Umbilical cord (tissue), 2 donors: Measurements from ENCODE around the gene VSTM2B. TPM values are rescaled to one million over a fixed set of nuclear protein-coding genes. Genes with fewer than 3 reads are reported as not detected.

ENCODE experiments used
- DNase-seq: peaks from one replicate; pipeline ENCODE4 v3.0.0-alpha.2; 2015; ENCODE audit warnings: low spot score
- total RNA-seq: library from RNA; depleted of rRNA; stranded (reverse); fragments of >200 nt; gene quantifications from one replicate; pipeline ENCODE4 v1.2.3, GENCODE V29; 2014; ENCODE audit warnings: low replicate concordance; ENCODE audit not compliant: insufficient read depth

VSTM2B gene
- total RNA-seq, 1 donor from 2014 or later, result not detected

DNA sequence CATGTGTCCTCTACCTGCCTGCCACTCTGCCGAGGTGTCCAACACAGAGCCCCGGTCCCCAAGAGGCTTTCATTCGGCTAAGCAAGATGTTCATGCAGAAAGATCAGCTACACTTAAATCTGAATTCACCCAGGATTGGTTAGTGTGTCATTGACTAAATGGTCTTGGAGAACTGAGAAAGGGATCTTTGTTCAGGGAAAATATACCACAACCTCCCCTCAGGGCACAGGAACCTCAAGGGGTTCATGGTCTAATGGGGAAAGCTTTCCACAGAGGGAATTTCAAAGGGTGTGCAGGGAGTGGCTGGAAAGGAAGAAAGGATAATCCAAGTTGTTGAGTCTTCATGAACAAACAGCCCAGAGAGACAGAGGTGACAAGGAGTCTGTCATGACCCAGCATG lies 65.9 kb downstream of the VSTM2B start:
- no peak for DNase-seq

DNA sequence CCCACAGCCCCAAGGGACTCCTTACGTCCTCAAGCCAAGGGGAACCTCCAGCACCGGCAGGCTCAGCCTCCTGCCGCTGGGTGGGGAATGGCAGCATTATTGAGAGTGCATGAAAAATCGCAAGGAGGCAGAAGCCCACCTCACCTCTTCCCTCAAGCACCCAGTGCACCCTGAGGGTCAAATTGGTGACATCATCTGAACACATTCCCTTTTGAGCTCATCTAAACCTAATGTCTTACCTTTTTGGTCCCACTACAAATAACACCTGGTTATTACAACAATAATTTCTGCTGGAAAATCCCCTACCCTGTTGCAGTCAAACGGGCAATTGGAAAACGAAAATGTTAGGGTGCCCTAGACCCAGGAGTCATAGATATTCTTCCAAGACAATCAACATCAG lies 68.1 kb downstream of the VSTM2B start:
- DNase-seq, result no peak

DNA sequence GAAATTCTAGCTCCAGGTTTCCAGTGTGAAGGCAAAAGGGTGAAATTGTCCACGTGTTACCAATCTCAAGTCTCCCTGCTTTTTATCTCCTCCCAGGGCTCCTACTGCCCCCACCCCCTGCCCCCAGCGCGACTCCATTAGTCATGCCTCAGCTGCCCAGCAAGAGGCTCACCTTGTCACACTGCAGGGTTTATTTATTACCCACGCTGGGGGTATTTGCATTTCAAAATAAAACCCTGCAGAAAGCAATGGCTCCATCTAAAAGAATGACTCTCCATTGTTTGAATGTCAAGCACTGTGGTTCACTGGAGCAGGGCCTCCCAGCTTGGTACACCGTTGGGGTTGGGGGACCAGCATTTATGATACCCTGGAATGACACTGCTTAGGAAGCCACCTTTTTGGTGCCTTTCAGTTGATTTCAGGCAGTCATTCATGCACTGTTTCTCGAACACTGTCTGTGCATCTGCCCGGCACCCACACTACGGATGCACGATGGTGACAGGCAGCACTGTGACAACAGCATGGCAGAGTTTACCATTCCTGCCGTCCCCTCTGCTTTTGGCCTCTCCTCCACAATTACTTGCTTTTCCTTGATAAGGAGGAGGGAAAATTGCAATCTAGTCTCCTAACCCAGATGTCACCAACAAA lies 70.4 kb downstream of the VSTM2B start:
- no peak for DNase-seq

DNA sequence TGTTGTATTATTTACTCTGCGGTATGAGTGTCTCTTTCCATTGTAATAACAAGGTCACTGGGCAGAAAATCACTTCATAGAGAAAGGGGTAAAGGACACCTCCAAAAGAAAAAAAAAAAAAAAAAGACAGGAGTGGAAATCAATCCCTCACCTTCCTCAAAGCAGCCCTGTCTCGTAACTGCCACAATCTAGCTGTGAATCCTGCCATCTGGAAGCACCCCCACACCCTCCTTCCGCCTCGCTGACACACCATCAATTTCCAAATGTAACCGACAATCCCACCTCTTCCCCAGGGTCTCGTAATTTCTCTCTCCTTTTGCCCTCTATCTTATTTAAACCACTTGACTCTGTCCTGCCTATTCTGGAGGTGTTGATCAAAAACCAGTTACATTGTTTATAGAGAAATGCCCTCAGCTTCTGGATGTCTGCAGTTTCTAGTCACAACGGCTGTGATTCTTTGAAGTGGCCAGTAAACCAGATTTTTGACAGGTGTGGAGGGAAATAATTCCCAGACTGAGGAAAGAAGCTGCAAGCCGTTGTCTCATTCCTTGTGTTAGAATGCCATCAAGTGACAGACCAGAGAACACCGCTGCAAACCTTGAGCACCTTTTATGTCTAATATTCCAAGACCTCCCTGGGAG lies 71.2 kb downstream of the VSTM2B start:
- peak; percentile 21 for DNase-seq

DNA sequence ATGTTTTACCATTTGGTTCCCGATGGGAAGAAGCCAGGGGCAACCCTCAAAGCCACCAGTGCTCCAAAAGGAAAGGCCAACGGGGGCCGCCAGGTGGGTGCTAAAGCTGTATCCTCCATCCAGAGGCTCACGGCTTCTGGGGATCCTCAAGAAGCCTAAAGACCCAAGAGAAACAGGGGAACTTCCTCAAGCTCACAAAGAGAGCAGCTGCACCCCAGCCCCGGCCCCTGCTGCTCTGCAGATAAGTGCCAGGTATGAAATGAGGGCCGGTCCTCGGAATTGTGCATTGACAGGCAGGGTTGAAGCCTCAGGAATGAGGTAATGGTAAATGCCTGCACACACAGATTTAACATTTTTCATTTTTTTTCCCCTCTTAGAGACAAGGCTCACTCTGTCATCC lies 72.2 kb downstream of the VSTM2B start:
- no peak for DNase-seq

DNA sequence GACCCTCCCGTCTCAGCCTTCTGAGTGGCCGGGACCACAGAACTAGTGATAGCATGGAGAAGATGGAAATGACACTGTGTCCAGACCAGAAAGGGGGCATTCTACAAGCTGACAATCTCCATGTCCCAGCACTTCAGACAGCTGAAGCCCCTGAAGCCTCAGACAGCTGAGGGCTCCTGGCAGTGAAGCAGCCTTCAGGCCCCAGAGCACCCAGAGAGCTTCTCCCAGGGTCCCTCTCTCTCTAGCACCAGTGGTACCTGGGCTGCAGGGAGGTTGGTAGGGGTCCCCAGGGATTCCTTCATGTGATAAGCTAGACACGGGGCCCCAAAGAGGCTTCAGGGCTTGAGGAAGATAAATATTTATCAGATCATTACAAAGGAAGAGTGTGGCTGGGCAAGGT lies 72.7 kb downstream of the VSTM2B start:
- DNase-seq, result no peak

DNA sequence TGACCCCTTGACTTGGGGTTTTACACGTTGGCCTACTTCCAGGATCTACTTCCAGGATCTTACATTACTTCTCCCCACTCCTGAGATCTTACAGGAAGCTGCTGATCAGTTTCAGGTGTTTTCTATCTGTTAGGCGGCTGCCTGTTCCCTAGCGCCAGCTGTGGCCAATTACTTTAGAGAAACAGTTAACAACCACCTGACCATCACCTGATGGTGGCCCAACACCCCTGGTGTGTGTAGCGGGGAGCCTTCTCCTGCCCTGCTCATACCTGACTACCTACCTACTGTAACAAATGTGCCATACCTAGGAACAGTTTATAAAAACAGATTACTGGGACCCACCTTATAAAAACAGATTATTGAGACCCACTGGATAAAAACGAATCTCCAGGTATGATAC lies 77.5 kb downstream of the VSTM2B start:
- DNase-seq, result no peak

DNA sequence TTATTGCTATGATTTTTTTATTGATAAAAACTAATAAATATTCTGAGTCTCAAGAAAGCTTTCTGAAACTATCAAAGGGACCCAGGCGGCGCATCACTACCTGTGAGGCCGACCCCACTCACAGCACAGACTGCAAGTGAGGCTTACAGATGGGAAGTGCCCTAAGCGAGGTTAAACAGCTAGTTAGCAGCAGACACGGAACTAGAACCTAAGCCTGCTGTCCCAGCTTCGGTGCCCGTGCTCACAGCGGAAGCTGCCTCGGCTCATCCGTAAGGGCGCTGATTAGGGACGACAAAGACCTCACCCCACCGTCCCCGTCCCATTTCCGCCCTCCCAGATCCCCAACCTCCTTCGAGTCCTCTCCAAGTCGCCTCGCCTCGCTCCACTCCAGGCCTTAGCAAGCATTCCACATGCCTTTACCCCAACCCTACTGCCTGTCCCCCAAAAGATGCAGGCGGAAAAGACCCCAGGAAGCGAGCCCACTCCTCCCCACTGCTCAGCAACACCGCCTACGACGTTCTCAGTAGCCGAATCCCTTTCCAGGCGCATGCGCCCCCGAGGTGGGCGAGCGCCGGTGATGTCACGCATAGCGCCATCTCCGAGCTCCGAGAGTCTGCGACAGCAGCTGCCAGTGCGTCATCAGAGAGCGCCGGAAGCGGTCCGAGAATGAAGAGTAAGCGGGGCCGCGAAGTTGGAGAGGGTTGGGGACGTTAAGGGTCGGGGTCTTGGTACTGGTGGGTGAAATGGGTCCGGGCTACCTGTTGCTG lies 80.0 kb downstream of the VSTM2B start, which contains the start of gene POP4:
TSS of gene POP4 (plus strand) at position 631 of the 767 bp plus-strand sequence. CDS start at position 667, 36 bp downstream.
- DNase-seq, result peak; percentile 99

DNA sequence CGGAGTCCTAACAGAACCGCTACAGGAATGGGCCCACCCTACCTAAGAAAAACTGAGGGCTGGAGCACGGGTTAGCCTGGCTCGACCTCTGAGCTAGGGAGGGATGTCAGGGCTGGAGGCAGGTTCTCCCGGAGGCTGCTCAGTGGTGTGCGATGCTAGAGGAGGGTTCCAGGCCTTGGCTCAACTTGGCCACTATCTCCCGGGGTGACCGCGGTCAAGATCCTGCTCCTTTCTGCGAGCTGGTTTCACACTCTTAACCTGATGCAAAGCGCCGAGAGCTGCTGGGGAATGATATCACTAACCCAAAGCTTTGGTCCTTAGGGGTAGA lies 80.6 kb downstream of the VSTM2B start:
- no peak for DNase-seq

DNA sequence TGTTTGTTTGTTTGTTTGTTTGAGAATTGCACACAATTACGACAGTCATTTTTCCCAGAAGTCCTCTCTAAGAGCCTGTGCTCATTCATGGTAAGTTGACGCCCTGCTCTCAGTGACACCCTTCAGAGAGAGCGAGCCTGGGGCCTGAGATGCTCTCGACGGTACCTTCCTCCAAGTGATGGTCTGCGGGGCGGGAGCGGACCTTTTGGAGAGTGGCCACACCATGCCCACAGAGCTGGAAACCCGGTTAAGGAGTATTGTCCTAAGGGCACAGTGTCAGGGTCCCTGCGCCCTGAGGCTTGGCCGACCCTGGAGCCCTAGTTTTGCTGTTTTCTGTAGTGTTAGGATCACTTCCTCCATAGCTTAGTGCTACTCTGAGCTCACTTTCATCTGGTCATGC lies 83.8 kb downstream of the VSTM2B start:
- DNase-seq, result no peak

DNA sequence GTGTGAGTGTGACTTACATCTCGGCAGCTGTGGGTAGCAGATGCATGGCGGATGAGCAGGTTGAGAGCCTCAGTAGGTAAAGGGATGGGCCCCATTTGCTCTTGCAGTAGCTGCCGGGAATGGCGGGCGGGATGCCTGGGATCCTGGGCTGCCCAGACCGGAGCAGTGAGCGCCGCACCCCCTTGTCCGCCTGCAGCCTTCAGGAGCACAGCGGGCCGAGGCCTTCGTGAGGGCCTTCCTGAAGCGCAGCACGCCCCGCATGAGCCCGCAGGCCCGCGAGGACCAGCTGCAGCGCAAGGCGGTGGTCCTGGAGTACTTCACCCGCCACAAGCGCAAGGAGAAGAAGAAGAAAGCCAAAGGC lies 84.4 kb downstream of the VSTM2B start:
- no peak for DNase-seq

DNA sequence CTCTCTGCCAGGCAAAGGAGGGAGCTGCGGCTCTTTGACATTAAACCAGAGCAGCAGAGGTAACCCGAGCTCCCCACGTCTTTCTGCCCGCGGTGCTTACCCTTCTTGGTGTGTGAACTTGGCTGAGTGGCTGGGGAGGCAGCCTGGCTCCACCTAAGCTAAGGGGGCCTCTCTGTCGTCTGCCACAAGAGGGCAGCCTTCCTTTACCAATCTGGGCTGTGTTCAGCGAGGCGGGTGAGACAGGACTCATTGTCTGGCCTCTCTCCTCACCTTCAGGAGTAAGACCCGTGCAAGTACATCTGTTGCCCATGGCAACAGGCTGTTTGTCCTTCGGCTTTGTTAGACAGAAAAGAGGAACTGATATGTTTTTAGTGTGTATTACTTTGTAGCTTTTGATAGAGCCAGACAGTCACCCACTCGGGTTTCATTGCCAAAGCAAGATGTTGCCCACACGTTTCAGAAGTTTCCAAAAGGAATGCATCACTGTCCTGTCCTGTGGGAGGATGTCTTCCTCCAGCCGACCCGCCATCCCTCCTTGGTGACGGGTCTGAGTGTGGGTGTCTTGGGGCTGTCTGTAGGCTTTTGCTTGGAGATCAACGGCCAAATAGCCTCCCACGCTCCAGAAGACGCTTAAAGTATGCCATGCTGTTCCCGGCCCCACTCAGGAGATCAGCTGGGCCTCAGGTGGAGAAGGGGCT lies 84.9 kb downstream of the VSTM2B start:
- DNase-seq, result peak; percentile 80

DNA sequence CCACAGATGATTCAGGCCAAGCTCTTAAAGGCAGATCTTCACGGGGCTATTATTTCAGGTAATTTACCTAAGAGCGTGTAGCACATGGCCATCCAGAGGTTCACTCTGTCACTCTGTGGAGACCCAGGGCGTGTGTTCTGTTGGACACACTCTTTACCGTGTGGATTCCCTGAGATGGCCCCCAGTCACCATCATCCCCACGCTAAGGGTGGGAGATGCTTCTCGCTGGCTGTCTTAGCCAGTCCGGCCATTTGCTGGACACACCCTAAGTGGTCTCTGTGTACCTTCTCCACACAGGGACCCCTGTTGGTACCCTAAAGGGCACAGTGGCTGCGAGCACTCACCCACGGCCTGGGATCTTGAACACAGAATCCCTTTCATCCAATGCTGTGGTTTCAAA lies 86.3 kb downstream of the VSTM2B start:
- DNase-seq, result no peak

DNA sequence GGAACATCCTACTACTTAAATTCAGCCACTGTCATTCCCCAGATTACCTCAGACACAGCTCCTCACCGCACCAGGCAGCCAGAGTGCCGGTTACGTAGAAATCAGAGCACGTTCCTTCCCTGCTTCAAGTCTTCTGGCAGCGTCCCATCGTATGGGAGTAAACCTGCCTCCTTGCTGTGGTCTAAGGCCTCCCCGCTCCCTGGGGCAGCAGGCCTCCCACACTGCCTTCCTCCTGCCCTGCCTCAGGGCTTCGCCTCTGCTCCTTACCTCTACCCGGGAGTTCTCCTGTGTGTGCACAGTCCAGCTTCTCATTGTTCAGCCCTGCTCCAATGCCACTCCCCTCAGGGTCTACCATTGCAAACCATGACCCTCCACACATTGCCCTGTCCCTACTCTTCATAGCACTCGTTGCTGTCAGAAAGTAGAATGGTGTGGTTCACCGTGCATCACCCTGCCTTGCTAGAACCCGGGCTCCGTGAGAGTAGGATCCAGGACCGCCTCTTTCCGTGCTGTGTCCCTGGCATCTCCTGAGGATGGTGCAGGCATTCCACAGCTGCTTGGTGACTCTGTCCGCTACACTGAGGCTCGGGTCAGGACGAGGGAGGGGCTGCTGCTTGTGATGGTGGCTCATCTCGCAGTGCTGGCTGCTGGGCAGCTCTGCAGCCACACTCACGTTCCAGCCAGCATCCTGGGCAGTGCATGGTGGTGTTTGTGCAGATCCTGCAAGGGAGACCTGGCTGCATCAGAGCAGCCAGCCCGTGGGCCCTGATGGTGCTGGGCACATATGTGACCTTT lies 87.2 kb downstream of the VSTM2B start:
- no peak for DNase-seq

DNA sequence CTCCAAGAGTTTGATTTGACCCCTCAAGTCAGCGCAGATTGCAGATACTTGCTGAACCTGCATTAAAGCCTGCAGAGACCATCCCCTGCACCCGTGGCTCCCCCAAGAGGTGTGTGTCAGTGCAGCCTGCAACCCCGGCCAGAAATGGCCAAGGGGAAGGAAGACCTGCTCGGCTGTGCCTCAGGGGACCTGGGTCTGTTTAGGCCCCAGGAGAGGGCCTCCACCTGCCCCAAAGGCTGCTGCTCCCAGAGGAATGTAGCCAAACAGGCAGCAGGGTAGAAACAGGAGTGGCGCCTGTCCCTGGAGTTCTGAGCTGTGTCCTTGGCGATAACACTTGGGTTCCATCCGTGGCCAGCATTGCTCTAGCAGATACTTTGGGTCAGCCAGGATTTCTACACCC lies 88.3 kb downstream of the VSTM2B start:
- DNase-seq, result no peak

Other genes with a start within 250 kb of the VSTM2B start
- 61.2 TPM for gene POP4, start 80.3 kb downstream of the VSTM2B start, total RNA-seq
- gene PLEKHF1, start 139.5 kb downstream of the VSTM2B start, total RNA-seq, result 13.0 TPM
- gene C19orf12, start 189.3 kb downstream of the VSTM2B start, total RNA-seq, result 17.3 TPM